ENCODE results near the gene FAM111B.
A peak's percentile ranks its signal among the peaks of the same experiment; 100 is the strongest.
"Not testable (repeated sequence)": the region's sequence is repeated elsewhere in the genome, so short reads cannot be mapped to it uniquely, and the experiment has no call there.

- peak; percentile 90 for TF ChIP-seq CTCF (IDR thresholded peaks at IDR 0.05; ENCODE audit: insufficient read depth, low read length)
- TF ChIP-seq SPI1 (IDR thresholded peaks at IDR 0.05; ENCODE audit: borderline replicate concordance, low read depth) = not testable (repeated sequence)
Measured at GRCh38 chr11:59058120-59059033, 48.7 kb upstream of the FAM111B start.
